Esophagus muscularis mucosa (tissue), 4 donors: Measurements from ENCODE around the gene PCDHGA1. TPM values are rescaled to one million over a fixed set of nuclear protein-coding genes. Genes with fewer than 3 reads are reported as not detected.
A peak's percentile ranks its signal among the peaks of the same experiment; 100 is the strongest.

ENCODE experiments used
- DNase-seq: peaks from one replicate; pipeline ENCODE4 v3.0.0-alpha.2; 2017; ENCODE audit errors: extremely low spot score
- H3K27ac ChIP-seq, 4 donors: fragments of 200-600 bp; sonication (generic); replicated peaks in 1 of 4; 1 replicate in 3 of 4; 2 replicates in 1 of 4; pipeline ENCODE4 v1.5.1; 2016 to 2019; ENCODE audit warnings: mild to moderate bottlenecking in 1 of 4
- H3K27me3 ChIP-seq, 4 donors: fragments of 200-600 bp; sonication (generic); one replicate each; pipeline versions ENCODE4 v1.5.1 to v1.6.0; 2016 to 2019
- H3K36me3 ChIP-seq, 4 donors: fragments of 200-600 bp; sonication (generic); one replicate each; pipeline ENCODE4 v1.5.1; 2016 to 2019
- H3K4me1 ChIP-seq, 4 donors: fragments of 200-600 bp; sonication (generic); one replicate each; pipeline ENCODE4 v1.5.1; 2016 to 2019
- H3K4me3 ChIP-seq, 4 donors: fragments of 200-600 bp; sonication (generic); 1 replicate in 2 of 4; 2 replicates in 2 of 4; pipeline ENCODE4 v1.5.1; 2016 to 2019; ENCODE audit warnings: mild to moderate bottlenecking in 4 of 4, moderate library complexity in 1 of 4
- H3K9me3 ChIP-seq, 4 donors: fragments of 200-600 bp; sonication (generic); 1 replicate in 3 of 4; 2 replicates in 1 of 4; pipeline ENCODE4 v1.5.1; 2016 to 2019
- EP300 ChIP-seq: sonication (generic); formaldehyde crosslinking; IDR thresholded peaks from one replicate; pipeline ENCODE4 v1.6.1; 2017; ENCODE audit warnings: antibody characterized with exemption
- POLR2A ChIP-seq: fragments of 450-650 bp; IDR thresholded peaks from one replicate; pipeline ENCODE4 v1.6.1; 2017; ENCODE audit warnings: antibody characterized with exemption, moderate library complexity, mild to moderate bottlenecking, low read depth
- POLR2AphosphoS5 ChIP-seq, 2 donors: sonication (generic); formaldehyde crosslinking; IDR thresholded peaks; one replicate each; pipeline ENCODE4 v1.6.1; 2017; ENCODE audit warnings: antibody characterized with exemption in 2 of 2
- WGBS: methylation state at CpG from one replicate; pipeline ENCODE4 v1.1.5; 2018; 5-methylcytosine and 5-hydroxymethylcytosine counted together
- intact Hi-C: fragments of 100-400 bp; cut with DNase I; formaldehyde crosslinking; loops from one replicate; pipeline ENCODE4 v1.15.1; 2023
- total RNA-seq, 4 donors: library from RNA; depleted of rRNA; stranded (reverse); fragments of >200 nt; gene quantifications; one replicate each; pipeline versions ENCODE4 v1.1.0 to v1.2.1, GENCODE V29; 2016
- TF ChIP-seq, protein P1 (sequence below), 3 experiments: fragments of 200-600 bp in 2 of 3; fragments of 450-650 bp in 1 of 3; sonication (generic) in 2 of 3; IDR thresholded peaks; one replicate each; pipeline ENCODE4 v1.5.1; 2017 to 2019; ENCODE audit warnings: antibody characterized with exemption in 3 of 3, mild to moderate bottlenecking in 2 of 3, moderate library complexity in 1 of 3

The PCDHGA1 gene
- total RNA-seq, 4 donors from 2014 or later, result 0.45 to 1.2 (median 0.76) TPM

DNA sequence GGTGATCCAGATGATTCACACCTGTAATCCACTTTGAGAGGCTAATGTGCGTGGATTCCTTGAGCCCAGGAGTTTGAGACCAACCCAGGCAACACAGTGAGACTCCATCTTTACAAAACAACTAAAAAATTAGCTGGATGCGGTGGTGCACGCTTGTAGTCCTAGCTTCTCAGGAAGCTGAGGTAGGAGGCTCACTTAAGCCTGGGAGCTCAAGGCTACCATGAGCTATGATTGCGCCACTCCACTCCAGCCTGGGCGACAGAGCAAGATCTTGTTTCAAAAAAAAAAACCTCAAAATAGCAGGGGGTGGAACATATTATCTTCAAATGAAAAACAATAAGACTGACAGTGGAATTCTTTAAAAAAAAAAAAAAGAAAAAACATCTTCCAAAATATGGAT is 217.6 kb downstream of the PCDHGA1 start:
- H3K4me3 ChIP-seq, result no peak overlapping the region
- TF ChIP-seq, protein P1, sequence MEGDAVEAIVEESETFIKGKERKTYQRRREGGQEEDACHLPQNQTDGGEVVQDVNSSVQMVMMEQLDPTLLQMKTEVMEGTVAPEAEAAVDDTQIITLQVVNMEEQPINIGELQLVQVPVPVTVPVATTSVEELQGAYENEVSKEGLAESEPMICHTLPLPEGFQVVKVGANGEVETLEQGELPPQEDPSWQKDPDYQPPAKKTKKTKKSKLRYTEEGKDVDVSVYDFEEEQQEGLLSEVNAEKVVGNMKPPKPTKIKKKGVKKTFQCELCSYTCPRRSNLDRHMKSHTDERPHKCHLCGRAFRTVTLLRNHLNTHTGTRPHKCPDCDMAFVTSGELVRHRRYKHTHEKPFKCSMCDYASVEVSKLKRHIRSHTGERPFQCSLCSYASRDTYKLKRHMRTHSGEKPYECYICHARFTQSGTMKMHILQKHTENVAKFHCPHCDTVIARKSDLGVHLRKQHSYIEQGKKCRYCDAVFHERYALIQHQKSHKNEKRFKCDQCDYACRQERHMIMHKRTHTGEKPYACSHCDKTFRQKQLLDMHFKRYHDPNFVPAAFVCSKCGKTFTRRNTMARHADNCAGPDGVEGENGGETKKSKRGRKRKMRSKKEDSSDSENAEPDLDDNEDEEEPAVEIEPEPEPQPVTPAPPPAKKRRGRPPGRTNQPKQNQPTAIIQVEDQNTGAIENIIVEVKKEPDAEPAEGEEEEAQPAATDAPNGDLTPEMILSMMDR (IDR thresholded peaks at IDR 0.05), result no peak
- no peak for TF ChIP-seq EP300
- no peak overlapping the region for H3K27ac ChIP-seq
- H3K27me3 ChIP-seq, result no peaks in the 10 kb centered on the region
- 99% methylated on average over 5 of the region's 5 CpGs for WGBS
- H3K4me1 ChIP-seq, result no peaks in the 10 kb centered on the region
- no peak for DNase-seq
- peaks cover 0 to 31% (median 29%) of the 10 kb centered on the region in 4 donors for H3K9me3 ChIP-seq
- peaks cover 21 to 40% (median 30%) of the 10 kb centered on the region in 4 donors for H3K36me3 ChIP-seq
- intact Hi-C loops, result no loop called here

DNA sequence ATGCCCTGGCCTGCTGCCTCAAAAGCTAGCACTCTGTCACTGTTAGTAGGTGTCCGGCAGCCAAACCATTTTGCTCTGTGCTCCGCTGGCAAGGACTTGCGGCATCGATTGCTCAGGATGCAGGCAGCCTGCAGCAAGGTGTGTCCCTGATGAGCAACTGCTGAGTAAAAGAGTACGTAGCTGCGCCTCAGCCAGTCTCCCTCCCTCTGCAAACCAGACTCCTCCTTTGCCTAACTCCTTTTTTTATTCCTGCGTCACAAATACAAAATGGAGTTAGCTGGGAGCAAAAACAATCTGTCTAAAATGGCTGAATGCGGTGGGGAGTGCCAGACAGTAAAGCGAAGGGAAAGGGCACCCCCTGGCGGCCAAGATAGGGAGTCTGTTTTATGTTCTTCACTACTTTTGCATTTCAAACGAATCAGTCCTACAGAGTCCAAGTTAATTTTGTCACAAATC is 227.4 kb downstream of the PCDHGA1 start:
- Histone ChIP-seq H3K4me3 (peak overlapping the region; percentile 24 to 42 (median 40)), H3K27ac (peak overlapping the region; percentile 84 to 88 (median 86)), H3K27me3 (no peaks in the 10 kb centered on the region), H3K36me3 (peaks cover 0 to 21% (median 5%) of the 10 kb centered on the region in 4 donors), H3K4me1 (peaks cover 34 to 44% (median 39%) of the 10 kb centered on the region in 4 donors), H3K9me3 (no peaks in the 10 kb centered on the region)
- DNase-seq, result peak; percentile 98
- WGBS, result 16% methylated on average over 11 of the region's 11 CpGs
- TF ChIP-seq POLR2A (no peak), EP300 (peak; percentile 7), POLR2AphosphoS5 (IDR thresholded peaks at IDR 0.05) (peak; percentile 80 to 91)
- TF ChIP-seq, protein P1 (IDR thresholded peaks at IDR 0.05), result peak; percentile 86 to 91 (median 87)
- intact Hi-C loops, result loop anchor here (2.0 to 5.0 kb wide), 4 partner anchors 33 to 235 kb away; partner anchors contain the start of genes PCDHGB7, PCDHGC3 and TAF7

DNA sequence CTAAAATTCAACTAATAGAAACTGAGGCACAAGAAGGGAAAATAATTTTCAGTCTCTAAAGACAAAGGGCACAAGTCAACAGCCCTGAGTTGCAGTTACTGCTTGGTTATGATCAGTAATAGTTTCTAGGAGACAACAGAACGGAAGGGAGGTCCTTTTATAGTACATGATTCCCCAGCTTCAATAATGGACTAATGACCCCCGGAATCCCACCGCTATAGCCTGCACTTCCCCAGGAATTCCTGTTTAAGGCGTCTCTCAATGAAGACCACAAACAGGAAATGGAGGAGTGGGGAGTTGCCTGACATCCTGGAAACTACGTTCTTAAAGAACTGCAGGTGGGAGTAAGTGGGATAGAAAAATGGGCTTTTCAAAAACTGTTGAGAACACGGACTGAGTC is 227.8 kb downstream of the PCDHGA1 start:
- TF ChIP-seq, protein P1 (IDR thresholded peaks at IDR 0.05), result no peak
- TF ChIP-seq POLR2AphosphoS5 (IDR thresholded peaks at IDR 0.05), result no peak
- TF ChIP-seq EP300, result no peak
- no peak for TF ChIP-seq POLR2A
- DNase-seq, result no peak
- Histone ChIP-seq H3K36me3 (peaks cover 0 to 22% (median 3%) of the 10 kb centered on the region in 4 donors), H3K4me1 (peaks cover 34 to 44% (median 39%) of the 10 kb centered on the region in 4 donors), H3K4me3 (peak overlapping the region; percentile 24 to 42 (median 40)), H3K27ac (peak overlapping the region; percentile 84 to 88 (median 86)), H3K27me3 (no peaks in the 10 kb centered on the region), H3K9me3 (no peaks in the 10 kb centered on the region)
- intact Hi-C loops, result loop anchor here (2.0 to 5.0 kb wide), 4 partner anchors 33 to 236 kb away; partner anchors contain the start of genes PCDHGB7, PCDHGC3 and TAF7
- WGBS, result 33% methylated on average over 6 of the region's 6 CpGs

DNA sequence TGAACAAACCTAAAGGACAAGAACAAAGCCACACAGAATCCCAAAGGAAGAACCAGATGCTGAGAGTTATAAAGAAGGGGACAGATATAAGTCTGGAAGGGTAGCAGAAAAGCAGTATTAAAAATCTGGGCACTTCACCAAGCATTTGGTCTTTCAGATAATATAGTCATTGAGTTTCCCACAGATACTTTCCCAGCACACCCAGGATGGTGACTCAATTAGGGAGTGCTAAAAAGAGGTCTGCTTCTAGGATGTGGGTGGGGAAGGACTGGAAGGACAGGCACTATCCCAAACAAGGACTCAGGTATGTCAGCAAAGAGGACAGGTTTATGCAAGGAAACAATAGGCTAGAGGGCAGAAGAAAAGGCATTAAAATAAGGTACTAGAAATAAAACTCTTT is 229.1 kb downstream of the PCDHGA1 start:
- Histone ChIP-seq H3K27me3 (no peaks in the 10 kb centered on the region), H3K4me3 (no peak overlapping the region), H3K9me3 (no peaks in the 10 kb centered on the region), H3K36me3 (peaks cover 0 to 30% (median 3%) of the 10 kb centered on the region in 4 donors), H3K27ac (peak overlapping the region; percentile 84 to 88 (median 86)), H3K4me1 (peaks cover 39 to 47% (median 44%) of the 10 kb centered on the region in 4 donors)
- TF ChIP-seq EP300, result peak; percentile 32
- TF ChIP-seq, protein P1 (IDR thresholded peaks at IDR 0.05), result no peak
- intact Hi-C loops, result loop anchor here (2.0 to 5.0 kb wide), 4 partner anchors 35 to 237 kb away; partner anchors contain the start of genes PCDHGB7, PCDHGC3 and TAF7
- DNase-seq, result no peak
